ENCODE measurements around the gene GVQW3. TPM values are rescaled to one million over a fixed set of nuclear protein-coding genes. Genes with fewer than 3 reads are reported as not detected.

Gene GVQW3
- total RNA-seq, 1 donor, result 2.9 TPM

DNA sequence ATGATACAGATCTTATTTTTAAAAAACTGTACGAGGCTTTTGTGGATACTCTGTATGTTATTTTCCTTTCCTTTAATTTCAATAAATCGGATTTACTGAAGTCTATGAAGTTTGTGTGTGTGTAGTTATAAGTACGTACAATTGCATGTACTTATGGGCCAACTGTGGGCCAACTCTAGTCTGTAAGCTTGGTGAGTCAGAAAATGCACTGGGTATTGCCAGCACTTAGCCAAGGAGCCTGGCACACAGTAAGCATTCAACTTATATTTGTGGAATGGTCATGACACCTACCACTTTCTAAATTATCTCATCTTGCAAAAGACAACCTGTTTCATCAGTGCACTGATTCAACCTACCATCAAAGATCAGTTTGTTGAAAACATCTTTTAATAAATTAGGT lies 32.8 kb upstream of the GVQW3 start:
- Histone ChIP-seq H3K4me1 (ENCODE audit: insufficient read depth, low read length) (no peaks in the 10 kb centered on the region), H2AFZ (ENCODE audit: low read length) (no peak overlapping the region), H3K9me3 (ENCODE audit: low read depth, low read length) (no peaks in the 10 kb centered on the region), H3K36me3 (ENCODE audit: insufficient read depth, low read length) (peaks cover 7% of the 10 kb centered on the region), H3K4me2 (ENCODE audit: insufficient read depth, low read length) (no peak overlapping the region), H3K79me2 (ENCODE audit: insufficient read depth, low read length) (no peaks in the 10 kb centered on the region), H3K4me3 (ENCODE audit: insufficient read depth, low read length) (no peak overlapping the region), H3K27ac (ENCODE audit: low read depth, low read length) (no peak overlapping the region), H4K20me1 (ENCODE audit: insufficient read depth, low read length) (peaks cover 2% of the 10 kb centered on the region), H3K27me3 (ENCODE audit: insufficient read depth, low read length) (no peaks in the 10 kb centered on the region)
- no peak for DNase-seq (ENCODE audit: insufficient read length, low spot score, missing footprints)
- TF ChIP-seq, protein P1, sequence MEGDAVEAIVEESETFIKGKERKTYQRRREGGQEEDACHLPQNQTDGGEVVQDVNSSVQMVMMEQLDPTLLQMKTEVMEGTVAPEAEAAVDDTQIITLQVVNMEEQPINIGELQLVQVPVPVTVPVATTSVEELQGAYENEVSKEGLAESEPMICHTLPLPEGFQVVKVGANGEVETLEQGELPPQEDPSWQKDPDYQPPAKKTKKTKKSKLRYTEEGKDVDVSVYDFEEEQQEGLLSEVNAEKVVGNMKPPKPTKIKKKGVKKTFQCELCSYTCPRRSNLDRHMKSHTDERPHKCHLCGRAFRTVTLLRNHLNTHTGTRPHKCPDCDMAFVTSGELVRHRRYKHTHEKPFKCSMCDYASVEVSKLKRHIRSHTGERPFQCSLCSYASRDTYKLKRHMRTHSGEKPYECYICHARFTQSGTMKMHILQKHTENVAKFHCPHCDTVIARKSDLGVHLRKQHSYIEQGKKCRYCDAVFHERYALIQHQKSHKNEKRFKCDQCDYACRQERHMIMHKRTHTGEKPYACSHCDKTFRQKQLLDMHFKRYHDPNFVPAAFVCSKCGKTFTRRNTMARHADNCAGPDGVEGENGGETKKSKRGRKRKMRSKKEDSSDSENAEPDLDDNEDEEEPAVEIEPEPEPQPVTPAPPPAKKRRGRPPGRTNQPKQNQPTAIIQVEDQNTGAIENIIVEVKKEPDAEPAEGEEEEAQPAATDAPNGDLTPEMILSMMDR (IDR thresholded peaks at IDR 0.05; ENCODE audit: extremely low read depth, low read depth, low read length), result no peak

DNA sequence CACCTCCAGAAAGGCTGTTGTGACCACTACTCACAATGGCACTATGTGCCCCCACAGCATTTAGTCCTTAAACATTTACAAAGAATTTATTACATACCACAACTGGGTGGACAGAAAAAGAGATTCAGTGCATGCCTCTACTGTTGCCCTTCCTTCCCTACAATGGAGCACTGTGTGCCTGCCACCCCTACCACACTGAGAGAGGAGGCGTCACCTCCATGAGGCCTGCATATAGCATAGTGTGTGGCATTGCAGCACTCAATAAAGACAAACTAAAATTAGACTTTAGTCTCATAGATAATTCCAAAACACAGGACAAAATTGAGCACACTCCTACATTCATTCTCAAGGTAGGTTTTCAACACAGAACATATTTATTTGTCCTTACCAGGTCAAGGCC lies 26.0 kb upstream of the GVQW3 start:
- Histone ChIP-seq H3K4me3 (ENCODE audit: insufficient read depth, low read length) (no peak overlapping the region), H3K4me2 (ENCODE audit: insufficient read depth, low read length) (no peak overlapping the region), H2AFZ (ENCODE audit: low read length) (no peak overlapping the region), H3K27me3 (ENCODE audit: insufficient read depth, low read length) (no peaks in the 10 kb centered on the region), H3K9me3 (ENCODE audit: low read depth, low read length) (no peaks in the 10 kb centered on the region), H3K27ac (ENCODE audit: low read depth, low read length) (no peak overlapping the region), H3K79me2 (ENCODE audit: insufficient read depth, low read length) (peaks cover 3% of the 10 kb centered on the region), H3K36me3 (ENCODE audit: insufficient read depth, low read length) (peaks cover 23% of the 10 kb centered on the region), H3K4me1 (ENCODE audit: insufficient read depth, low read length) (no peaks in the 10 kb centered on the region), H4K20me1 (ENCODE audit: insufficient read depth, low read length) (peaks cover 2% of the 10 kb centered on the region)
- no peak for DNase-seq (ENCODE audit: insufficient read length, low spot score, missing footprints)
- TF ChIP-seq, protein P1 (IDR thresholded peaks at IDR 0.05; ENCODE audit: extremely low read depth, low read depth, low read length), result no peak

DNA sequence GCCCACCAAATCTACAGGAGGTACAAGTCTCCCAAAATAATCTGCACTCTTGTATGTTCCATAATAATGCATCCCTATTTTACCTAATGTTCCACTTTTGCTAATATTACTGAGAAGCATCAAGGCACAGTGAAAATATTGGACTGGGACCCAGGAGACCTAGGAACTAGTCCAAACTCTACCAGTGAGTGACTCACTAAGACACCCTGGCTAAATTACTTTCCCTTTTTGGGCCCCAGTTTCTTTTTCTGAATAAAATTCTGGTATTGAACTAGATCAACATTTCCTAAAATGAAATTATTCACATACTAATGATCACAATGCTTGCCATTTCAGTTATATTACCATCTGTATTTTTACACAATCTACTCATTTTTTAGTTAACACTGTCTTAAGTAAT lies 19.7 kb upstream of the GVQW3 start:
- no peaks in the 10 kb centered on the region for H3K4me1 ChIP-seq (ENCODE audit: insufficient read depth, low read length)
- no peak overlapping the region for H3K4me3 ChIP-seq (ENCODE audit: insufficient read depth, low read length)
- H3K4me2 ChIP-seq (ENCODE audit: insufficient read depth, low read length), result no peak overlapping the region
- no peak overlapping the region for H3K27ac ChIP-seq (ENCODE audit: low read depth, low read length)
- peaks cover 3% of the 10 kb centered on the region for H3K36me3 ChIP-seq (ENCODE audit: insufficient read depth, low read length)
- H3K27me3 ChIP-seq (ENCODE audit: insufficient read depth, low read length), result no peaks in the 10 kb centered on the region
- H4K20me1 ChIP-seq (ENCODE audit: insufficient read depth, low read length), result peaks cover 6% of the 10 kb centered on the region
- DNase-seq (ENCODE audit: insufficient read length, low spot score, missing footprints), result no peak
- peaks cover 31% of the 10 kb centered on the region for H3K79me2 ChIP-seq (ENCODE audit: insufficient read depth, low read length)
- no peak overlapping the region for H2AFZ ChIP-seq (ENCODE audit: low read length)
- H3K9me3 ChIP-seq (ENCODE audit: low read depth, low read length), result no peaks in the 10 kb centered on the region
- TF ChIP-seq, protein P1 (IDR thresholded peaks at IDR 0.05; ENCODE audit: extremely low read depth, low read depth, low read length), result no peak

DNA sequence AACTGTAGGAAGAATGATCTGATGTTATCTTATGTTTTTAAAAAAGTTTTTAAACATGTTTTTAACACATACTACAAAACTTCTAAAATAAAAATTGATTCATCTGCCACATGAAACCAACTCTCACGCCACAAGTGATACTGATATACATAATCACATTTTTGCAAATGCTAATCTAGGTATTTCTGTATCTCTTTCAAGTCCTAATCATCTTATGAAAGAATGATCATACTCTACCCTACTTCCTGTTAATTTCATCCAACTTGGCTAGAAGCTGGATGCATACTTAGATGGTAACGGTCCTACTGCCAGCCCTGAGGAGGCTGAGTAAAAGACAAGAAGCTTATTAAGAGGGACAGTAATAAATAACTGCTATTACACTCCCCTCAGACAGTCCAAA lies 19.3 kb upstream of the GVQW3 start:
- Histone ChIP-seq H3K4me2 (ENCODE audit: insufficient read depth, low read length) (no peak overlapping the region), H2AFZ (ENCODE audit: low read length) (no peak overlapping the region), H4K20me1 (ENCODE audit: insufficient read depth, low read length) (peaks cover 7% of the 10 kb centered on the region), H3K4me3 (ENCODE audit: insufficient read depth, low read length) (no peak overlapping the region), H3K4me1 (ENCODE audit: insufficient read depth, low read length) (no peaks in the 10 kb centered on the region), H3K36me3 (ENCODE audit: insufficient read depth, low read length) (peaks cover 3% of the 10 kb centered on the region), H3K27me3 (ENCODE audit: insufficient read depth, low read length) (no peaks in the 10 kb centered on the region), H3K27ac (ENCODE audit: low read depth, low read length) (no peak overlapping the region), H3K79me2 (ENCODE audit: insufficient read depth, low read length) (peaks cover 34% of the 10 kb centered on the region), H3K9me3 (ENCODE audit: low read depth, low read length) (no peaks in the 10 kb centered on the region)
- TF ChIP-seq, protein P1 (IDR thresholded peaks at IDR 0.05; ENCODE audit: extremely low read depth, low read depth, low read length), result no peak
- no peak for DNase-seq (ENCODE audit: insufficient read length, low spot score, missing footprints)
